Mucosa of gallbladder (tissue), 1 donor: ENCODE measurements around the gene C7orf33. TPM values are rescaled to one million over a fixed set of nuclear protein-coding genes. Genes with fewer than 3 reads are reported as not detected.

Experiments used
- DNase-seq: peaks from one replicate; pipeline ENCODE4 v3.0.0-alpha.2; 2020; ENCODE audit warnings: low spot score
- total RNA-seq: library from RNA; stranded (reverse); gene quantifications from one replicate; pipeline ENCODE4 v1.2.1, GENCODE V29; 2021
- donor health status: DM: no; HTN: no; CAD: no.

The C7orf33 gene
- total RNA-seq, 1 donor from 2014 or later = not detected

GRCh38 chr7:148626828-148627227 is 36.3 kb downstream of the C7orf33 start:
- no peak for DNase-seq

GRCh38 chr7:148628011-148628410 is 37.4 kb downstream of the C7orf33 start:
- no peak for DNase-seq

- no peak for DNase-seq
Measured at GRCh38 chr7:148630078-148630477, 39.5 kb downstream of the C7orf33 start.

GRCh38 chr7:148633761-148634160 is 43.2 kb downstream of the C7orf33 start:
- DNase-seq = no peak

- no peak for DNase-seq
Measured at GRCh38 chr7:148637094-148637493, 46.5 kb downstream of the C7orf33 start.

GRCh38 chr7:148645898-148646297 is 55.3 kb downstream of the C7orf33 start:
- no peak for DNase-seq

- DNase-seq = no peak
Measured at GRCh38 chr7:148650232-148650858, 59.8 kb downstream of the C7orf33 start.

GRCh38 chr7:148652773-148653172 is 62.2 kb downstream of the C7orf33 start:
- DNase-seq = no peak

- no peak for DNase-seq
Measured at GRCh38 chr7:148657929-148658328, 67.4 kb downstream of the C7orf33 start.

- DNase-seq = no peak
Measured at GRCh38 chr7:148661471-148661870, 70.9 kb downstream of the C7orf33 start.

- DNase-seq = no peak
Measured at GRCh38 chr7:148662646-148663045, 72.1 kb downstream of the C7orf33 start.

GRCh38 chr7:148664324-148664723 is 73.8 kb downstream of the C7orf33 start:
- DNase-seq = no peak

GRCh38 chr7:148665221-148665620 is 74.7 kb downstream of the C7orf33 start:
- DNase-seq = no peak

Other genes starting within 250 kb of the C7orf33 start
- gene CUL1, start 108.1 kb downstream of the C7orf33 start, total RNA-seq = 35.7 TPM